ENCODE results near the gene RABEP1. TPM values are rescaled to one million over a fixed set of nuclear protein-coding genes. Genes with fewer than 3 reads are reported as not detected.

RABEP1 gene
- total RNA-seq, 4 donors from 2014 or later, result 16.5 to 27.4 (median 25.4) TPM

GRCh38 chr17:5378566-5379207, 96.6 kb downstream of the RABEP1 start:
- H3K4me3 ChIP-seq (ENCODE audit: low read depth, poor library complexity, severe bottlenecking), result no peak overlapping the region
- DNase-seq (ENCODE audit: low spot score in 2 of 2), result no peak
- intact Hi-C loops (cut with DNase I; ENCODE audit: low total_unique reads), result no loop called here
- 91 to 95% methylated on average over 3 of the region's 3 CpGs for WGBS, 2 donors
- TF ChIP-seq CTCF (IDR thresholded peaks at IDR 0.05) (no peak), POLR2A (IDR thresholded peaks at IDR 0.05) (no peak)

GRCh38 chr17:5379351-5380107, 97.4 kb downstream of the RABEP1 start:
- WGBS, 2 donors, result 87 to 90% methylated on average over 11 of the region's 11 CpGs
- H3K4me3 ChIP-seq (ENCODE audit: low read depth, poor library complexity, severe bottlenecking), result no peak overlapping the region
- DNase-seq (ENCODE audit: low spot score in 2 of 2), result no peak
- intact Hi-C loops (cut with DNase I; ENCODE audit: low total_unique reads), result no loop called here
- TF ChIP-seq CTCF (IDR thresholded peaks at IDR 0.05), result no peak

GRCh38 chr17:5380491-5381135, 98.5 kb downstream of the RABEP1 start:
- DNase-seq (ENCODE audit: low spot score in 2 of 2), result no peak
- intact Hi-C loops (cut with DNase I; ENCODE audit: low total_unique reads), result no loop called here
- TF ChIP-seq POLR2A (IDR thresholded peaks at IDR 0.05), result no peak
- TF ChIP-seq CTCF (IDR thresholded peaks at IDR 0.05), result no peak
- H3K4me3 ChIP-seq (ENCODE audit: low read depth, poor library complexity, severe bottlenecking), result no peak overlapping the region
- 62 to 68% methylated on average over 7 of the region's 7 CpGs for WGBS, 2 donors

- no peak for DNase-seq (ENCODE audit: low spot score in 2 of 2)
- WGBS, 2 donors, result 93 to 94% methylated on average over 4 of the region's 4 CpGs
Observed at GRCh38 chr17:5381542-5381941, 99.5 kb downstream of the RABEP1 start.

GRCh38 chr17:5391678-5392077, 109.6 kb downstream of the RABEP1 start:
- WGBS, 2 donors, result 91 to 93% methylated on average over 5 of the region's 5 CpGs
- no peak overlapping the region for H3K4me3 ChIP-seq (ENCODE audit: low read depth, poor library complexity, severe bottlenecking)
- TF ChIP-seq POLR2A (IDR thresholded peaks at IDR 0.05) (no peak), CTCF (IDR thresholded peaks at IDR 0.05) (no peak)
- no peak for DNase-seq (ENCODE audit: low spot score in 2 of 2)
- intact Hi-C loops (cut with DNase I; ENCODE audit: low total_unique reads), result no loop called here

More at GRCh38 chr17:5381542-5381941, 99.5 kb downstream of the RABEP1 start:
- no peak for TF ChIP-seq POLR2A (IDR thresholded peaks at IDR 0.05)
- TF ChIP-seq CTCF (IDR thresholded peaks at IDR 0.05), result no peak
- H3K4me3 ChIP-seq (ENCODE audit: low read depth, poor library complexity, severe bottlenecking), result no peak overlapping the region
- intact Hi-C loops (cut with DNase I; ENCODE audit: low total_unique reads), result no loop called here

Measured in lower leg skin (tissue), 4 donors.